SK-N-MC (cell line): ENCODE measurements around the gene OTOF.

Experiments used
- DNase-seq: peaks from one replicate; pipeline ENCODE4 v3.0.0-alpha.2; 2011; ENCODE audit warnings: low read depth, low spot score
- H3K27ac ChIP-seq: fragments of 200-600 bp; sonication (generic); 2 replicates; pipeline ENCODE4 v1.5.1; 2016; ENCODE audit warnings: mixed run types
- H3K36me3 ChIP-seq: fragments of 200-600 bp; sonication (generic); 2 replicates; pipeline ENCODE4 v1.6.1; 2017; ENCODE audit warnings: antibody characterized with exemption, low read length, mixed read lengths; ENCODE audit not compliant: insufficient read depth
- H3K4me3 ChIP-seq: fragments of 200-600 bp; sonication (generic); 2 replicates; pipeline ENCODE4 v1.5.1; 2016
- H3K9ac ChIP-seq: fragments of 200-600 bp; sonication (generic); 2 replicates; pipeline ENCODE4 v1.8.0; 2017; ENCODE audit warnings: mixed run types, mixed read lengths; ENCODE audit not compliant: insufficient read length
- H3K9me3 ChIP-seq: fragments of 200-600 bp; sonication (generic); 2 replicates; pipeline ENCODE4 v1.6.1; 2017; ENCODE audit warnings: low read depth, mild to moderate bottlenecking, antibody characterized with exemption, low read length, moderate library complexity, mixed read lengths
- EZH2 ChIP-seq: fragments of 200-600 bp; sonication (generic); IDR thresholded peaks from one replicate; pipeline ENCODE4 v1.6.1; 2017; ENCODE audit warnings: antibody characterized with exemption
- FOXP2 ChIP-seq: optimal IDR thresholded peaks from 2 replicates; pipeline ENCODE3; 2011; ENCODE audit warnings: mild to moderate bottlenecking, moderate library complexity; ENCODE audit not compliant: insufficient read depth; ENCODE audit errors: extremely low read length, control extremely low read depth
- POLR2AphosphoS5 ChIP-seq: IDR thresholded peaks from 2 replicates; pipeline ENCODE4 v1.6.1; 2012; ENCODE audit warnings: mild to moderate bottlenecking, low read depth, low read length, borderline replicate concordance

Gene OTOF

GRCh38 chr2:26519396-26520147, 41.6 kb upstream of the OTOF start:
- Histone ChIP-seq H3K9ac (no peak overlapping the region), H3K9me3 (no peaks in the 10 kb centered on the region), H3K27ac (no peak overlapping the region), H3K36me3 (no peaks in the 10 kb centered on the region), H3K4me3 (no peak overlapping the region)
- TF ChIP-seq POLR2AphosphoS5 = no peak
- no peak for DNase-seq

- no peak overlapping the region for H3K4me3 ChIP-seq
- H3K27ac ChIP-seq = no peak overlapping the region
- DNase-seq = no peak
- no peak for TF ChIP-seq POLR2AphosphoS5
- no peak for TF ChIP-seq FOXP2
- no peak for TF ChIP-seq EZH2
- no peaks in the 10 kb centered on the region for H3K36me3 ChIP-seq
- H3K9me3 ChIP-seq = no peaks in the 10 kb centered on the region
- H3K9ac ChIP-seq = no peak overlapping the region
Observed at GRCh38 chr2:26516781-26517180, 38.9 kb upstream of the OTOF start.

GRCh38 chr2:26516246-26516645, 38.3 kb upstream of the OTOF start:
- TF ChIP-seq POLR2AphosphoS5 = no peak
- TF ChIP-seq FOXP2 = no peak
- no peak for TF ChIP-seq EZH2
- Histone ChIP-seq H3K27ac (no peak overlapping the region), H3K9me3 (no peaks in the 10 kb centered on the region), H3K36me3 (no peaks in the 10 kb centered on the region), H3K4me3 (no peak overlapping the region), H3K9ac (no peak overlapping the region)
- no peak for DNase-seq

- no peak overlapping the region for H3K9ac ChIP-seq
- no peaks in the 10 kb centered on the region for H3K9me3 ChIP-seq
- H3K27ac ChIP-seq = no peak overlapping the region
- no peak overlapping the region for H3K4me3 ChIP-seq
- no peaks in the 10 kb centered on the region for H3K36me3 ChIP-seq
- DNase-seq = no peak
- no peak for TF ChIP-seq FOXP2
- TF ChIP-seq POLR2AphosphoS5 = no peak
- TF ChIP-seq EZH2 = no peak
Observed at GRCh38 chr2:26515771-26516170, 37.8 kb upstream of the OTOF start.

GRCh38 chr2:26514045-26514444, 36.1 kb upstream of the OTOF start:
- no peak overlapping the region for H3K4me3 ChIP-seq
- no peak for DNase-seq
- TF ChIP-seq EZH2 (no peak), POLR2AphosphoS5 (no peak), FOXP2 (no peak)
- H3K9ac ChIP-seq = no peak overlapping the region
- no peaks in the 10 kb centered on the region for H3K9me3 ChIP-seq
- no peak overlapping the region for H3K27ac ChIP-seq
- H3K36me3 ChIP-seq = no peaks in the 10 kb centered on the region

GRCh38 chr2:26513261-26513660, 35.3 kb upstream of the OTOF start:
- Histone ChIP-seq H3K4me3 (no peak overlapping the region), H3K9ac (no peak overlapping the region), H3K36me3 (no peaks in the 10 kb centered on the region), H3K9me3 (no peaks in the 10 kb centered on the region), H3K27ac (no peak overlapping the region)
- no peak for DNase-seq
- no peak for TF ChIP-seq EZH2
- TF ChIP-seq POLR2AphosphoS5 = no peak
- TF ChIP-seq FOXP2 = no peak

- no peak for DNase-seq
- Histone ChIP-seq H3K27ac (no peak overlapping the region), H3K36me3 (no peaks in the 10 kb centered on the region), H3K9me3 (no peaks in the 10 kb centered on the region), H3K4me3 (no peak overlapping the region), H3K9ac (no peak overlapping the region)
- TF ChIP-seq FOXP2 = no peak
- no peak for TF ChIP-seq POLR2AphosphoS5
- no peak for TF ChIP-seq EZH2
Observed at GRCh38 chr2:26511466-26511865, 33.5 kb upstream of the OTOF start.

- no peak for DNase-seq
Observed at GRCh38 chr2:26510344-26510973, 32.5 kb upstream of the OTOF start.

GRCh38 chr2:26509141-26509540, 31.2 kb upstream of the OTOF start:
- Histone ChIP-seq H3K36me3 (no peaks in the 10 kb centered on the region), H3K4me3 (no peak overlapping the region), H3K9me3 (no peaks in the 10 kb centered on the region), H3K27ac (no peak overlapping the region), H3K9ac (no peak overlapping the region)
- no peak for TF ChIP-seq FOXP2
- no peak for TF ChIP-seq EZH2
- TF ChIP-seq POLR2AphosphoS5 = no peak
- no peak for DNase-seq

More at GRCh38 chr2:26510344-26510973, 32.5 kb upstream of the OTOF start:
- Histone ChIP-seq H3K9ac (no peak overlapping the region), H3K9me3 (no peaks in the 10 kb centered on the region), H3K36me3 (no peaks in the 10 kb centered on the region), H3K27ac (no peak overlapping the region), H3K4me3 (no peak overlapping the region)
- TF ChIP-seq FOXP2 (no peak), EZH2 (no peak), POLR2AphosphoS5 (no peak)
